ENCODE results near the gene RPTOR. TPM values are rescaled to one million over a fixed set of nuclear protein-coding genes. Genes with fewer than 3 reads are reported as not detected.

RPTOR gene
- polyA plus RNA-seq, 1 donor from 2014 or later, result 8.0 TPM

- Histone ChIP-seq H4K20me1 (ENCODE audit: insufficient read depth) (no peaks in the 10 kb centered on the region), H3K9me3 (ENCODE audit: low read length) (no peaks in the 10 kb centered on the region), H2AFZ (ENCODE audit: low read depth, low read length) (no peak overlapping the region), H3K9me2 (ENCODE audit: insufficient read depth, low read length) (no peaks in the 10 kb centered on the region), H3K9ac (ENCODE audit: low read length) (no peak overlapping the region), H3K4me3 (ENCODE audit: low read length) (no peak overlapping the region), H3K27ac (ENCODE audit: low read length) (no peak overlapping the region), H3K36me3 (ENCODE audit: insufficient read depth, low read length) (no peaks in the 10 kb centered on the region), H3K4me2 (ENCODE audit: low read length) (no peak overlapping the region), H3F3A (ENCODE audit: insufficient read depth, low read length, poor library complexity, severe bottlenecking) (no peaks in the 10 kb centered on the region), H3K79me2 (replicated peaks; ENCODE audit: insufficient read depth, low read length) (no peaks in the 10 kb centered on the region), H3K27me3 (ENCODE audit: insufficient read depth, low read depth, low read length) (no peaks in the 10 kb centered on the region)
- TF ChIP-seq RAD21 (conservative IDR thresholded peaks at IDR 0.05), result no peak
- no peak for TF ChIP-seq EZH2 (IDR thresholded peaks at IDR 0.05; ENCODE audit: borderline replicate concordance, insufficient read depth, low read length, poor library complexity, severe bottlenecking)
- no peak for TF ChIP-seq TAF1 (IDR thresholded peaks at IDR 0.05; ENCODE audit: low read depth)
- no peak for TF ChIP-seq MXI1 (conservative IDR thresholded peaks at IDR 0.05; ENCODE audit: poor library complexity, severe bottlenecking)
- no peak for TF ChIP-seq POLR2AphosphoS5 (IDR thresholded peaks at IDR 0.05)
- no peak for TF ChIP-seq REST (IDR thresholded peaks at IDR 0.05; ENCODE audit: borderline replicate concordance)
- no peak for TF ChIP-seq SMC3 (conservative IDR thresholded peaks at IDR 0.05; ENCODE audit: poor library complexity)
- TF ChIP-seq CTCF (IDR thresholded peaks at IDR 0.05; ENCODE audit: poor library complexity, severe bottlenecking), result no peak
- TF ChIP-seq EP300 (conservative IDR thresholded peaks at IDR 0.05; ENCODE audit: poor library complexity, severe bottlenecking), result no peak
Observed at GRCh38 chr17:80769516-80769915, 224.9 kb downstream of the RPTOR start.

GRCh38 chr17:80769936-80770625, 225.4 kb downstream of the RPTOR start:
- no peaks in the 10 kb centered on the region for H3K9me2 ChIP-seq (ENCODE audit: insufficient read depth, low read length)
- no peak overlapping the region for H3K4me3 ChIP-seq (ENCODE audit: low read length)
- no peak overlapping the region for H3K9ac ChIP-seq (ENCODE audit: low read length)
- no peak overlapping the region for H2AFZ ChIP-seq (ENCODE audit: low read depth, low read length)
- no peak overlapping the region for H3K4me2 ChIP-seq (ENCODE audit: low read length)
- no peaks in the 10 kb centered on the region for H3K79me2 ChIP-seq (replicated peaks; ENCODE audit: insufficient read depth, low read length)
- H3K9me3 ChIP-seq (ENCODE audit: low read length), result no peaks in the 10 kb centered on the region
- H3K27ac ChIP-seq (ENCODE audit: low read length), result no peak overlapping the region
- H4K20me1 ChIP-seq (ENCODE audit: insufficient read depth), result no peaks in the 10 kb centered on the region
- TF ChIP-seq RAD21 (conservative IDR thresholded peaks at IDR 0.05) (no peak), REST (IDR thresholded peaks at IDR 0.05; ENCODE audit: borderline replicate concordance) (no peak), EZH2 (IDR thresholded peaks at IDR 0.05; ENCODE audit: borderline replicate concordance, insufficient read depth, low read length, poor library complexity, severe bottlenecking) (no peak), MXI1 (conservative IDR thresholded peaks at IDR 0.05; ENCODE audit: poor library complexity, severe bottlenecking) (no peak), CTCF (IDR thresholded peaks at IDR 0.05; ENCODE audit: poor library complexity, severe bottlenecking) (no peak), EP300 (conservative IDR thresholded peaks at IDR 0.05; ENCODE audit: poor library complexity, severe bottlenecking) (no peak), SMC3 (conservative IDR thresholded peaks at IDR 0.05; ENCODE audit: poor library complexity) (no peak), TAF1 (IDR thresholded peaks at IDR 0.05; ENCODE audit: low read depth) (no peak), POLR2AphosphoS5 (IDR thresholded peaks at IDR 0.05) (no peak)
- H3K27me3 ChIP-seq (ENCODE audit: insufficient read depth, low read depth, low read length), result no peaks in the 10 kb centered on the region
- H3F3A ChIP-seq (ENCODE audit: insufficient read depth, low read length, poor library complexity, severe bottlenecking), result no peaks in the 10 kb centered on the region
- H3K36me3 ChIP-seq (ENCODE audit: insufficient read depth, low read length), result no peaks in the 10 kb centered on the region
